AG04450 (cell line): ENCODE results near the gene PUS7. TPM values are rescaled to one million over a fixed set of nuclear protein-coding genes. Genes with fewer than 3 reads are reported as not detected.

ENCODE experiments used
- CTCF ChIA-PET: fragments of 300-600, 350-600 bp; formaldehyde crosslinking; extraction: SDS; loops from one replicate; lab custom pipeline; 2022; ENCODE audit warnings: antibody characterized with exemption, inconsistent platforms; lab: Charles Lee
- POLR2A ChIA-PET: fragments of 350-600 bp; formaldehyde crosslinking; extraction: SDS; loops from one replicate; lab custom pipeline; 2021; ENCODE audit warnings: antibody characterized with exemption, inconsistent platforms; lab: Yijun Ruan, JAX
- DNase-seq: peaks from one replicate; pipeline ENCODE4 v3.0.0-alpha.2; 2011; ENCODE audit warnings: low read depth, low spot score
- H3K27ac ChIP-seq: one replicate; pipeline ENCODE4 v1.5.1; 2012; ENCODE audit warnings: low read depth, low read length, control low read depth
- H3K27me3 ChIP-seq: one replicate; pipeline ENCODE4 v1.6.0; 2012; ENCODE audit warnings: low read length; ENCODE audit not compliant: control insufficient read depth, insufficient read depth
- H3K4me3 ChIP-seq: 2 replicates; pipeline ENCODE4 v1.5.1; 2011; ENCODE audit warnings: mild to moderate bottlenecking, low read depth, low read length, control low read depth
- H3K9me3 ChIP-seq: 2 replicates; pipeline ENCODE4 v1.5.1; 2012; ENCODE audit warnings: low read length; ENCODE audit not compliant: control insufficient read depth, insufficient read depth
- polyA plus RNA-seq: library from polyadenylated mRNA; depleted of rRNA; stranded (reverse); fragments of >200 nt; gene quantifications from 2 replicates; pipeline ENCODE4 v1.2.3, GENCODE V29; 2011
- TF ChIP-seq, protein P1 (sequence below): IDR thresholded peaks from 2 replicates; pipeline ENCODE4 v1.5.1; 2011; ENCODE audit warnings: low read depth, low read length, control low read depth, inconsistent platforms

Gene PUS7
- polyA plus RNA-seq, 1 experiment, result 13.8 TPM

DNA sequence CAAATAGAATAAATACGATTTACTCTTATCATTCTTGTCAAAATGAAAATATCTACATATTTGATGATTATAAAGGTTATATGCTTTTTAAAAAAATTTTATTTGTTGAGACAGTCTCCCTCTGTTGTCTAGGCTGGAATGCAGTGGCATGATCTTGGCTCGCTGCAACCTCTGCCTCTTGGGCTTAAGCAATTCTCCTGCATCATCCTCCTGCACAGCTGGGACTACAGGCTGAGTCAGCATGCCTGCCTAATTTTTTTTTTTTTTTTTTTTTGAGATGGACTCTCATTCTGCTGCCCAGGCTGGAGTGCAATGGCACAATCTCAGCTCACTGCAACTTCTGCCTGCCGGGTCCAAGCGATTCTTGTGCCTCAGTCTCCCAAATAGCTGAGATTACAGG, 48.9 kb downstream of the PUS7 start:
- no peaks in the 10 kb centered on the region for H3K9me3 ChIP-seq
- peak; percentile 65 for DNase-seq
- TF ChIP-seq, protein P1, sequence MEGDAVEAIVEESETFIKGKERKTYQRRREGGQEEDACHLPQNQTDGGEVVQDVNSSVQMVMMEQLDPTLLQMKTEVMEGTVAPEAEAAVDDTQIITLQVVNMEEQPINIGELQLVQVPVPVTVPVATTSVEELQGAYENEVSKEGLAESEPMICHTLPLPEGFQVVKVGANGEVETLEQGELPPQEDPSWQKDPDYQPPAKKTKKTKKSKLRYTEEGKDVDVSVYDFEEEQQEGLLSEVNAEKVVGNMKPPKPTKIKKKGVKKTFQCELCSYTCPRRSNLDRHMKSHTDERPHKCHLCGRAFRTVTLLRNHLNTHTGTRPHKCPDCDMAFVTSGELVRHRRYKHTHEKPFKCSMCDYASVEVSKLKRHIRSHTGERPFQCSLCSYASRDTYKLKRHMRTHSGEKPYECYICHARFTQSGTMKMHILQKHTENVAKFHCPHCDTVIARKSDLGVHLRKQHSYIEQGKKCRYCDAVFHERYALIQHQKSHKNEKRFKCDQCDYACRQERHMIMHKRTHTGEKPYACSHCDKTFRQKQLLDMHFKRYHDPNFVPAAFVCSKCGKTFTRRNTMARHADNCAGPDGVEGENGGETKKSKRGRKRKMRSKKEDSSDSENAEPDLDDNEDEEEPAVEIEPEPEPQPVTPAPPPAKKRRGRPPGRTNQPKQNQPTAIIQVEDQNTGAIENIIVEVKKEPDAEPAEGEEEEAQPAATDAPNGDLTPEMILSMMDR, result no peak
- H3K27me3 ChIP-seq, result no peaks in the 10 kb centered on the region
- H3K4me3 ChIP-seq, result no peak overlapping the region
- ChIA-PET CTCF (no interaction called here), POLR2A (interaction anchor here (0.6 to 0.7 kb wide), 3 partner anchors 8 to 308 kb away, joined by 3 to 4 read pairs (median 4); no protein-coding TSS in a partner anchor)
- H3K27ac ChIP-seq, result no peak overlapping the region

DNA sequence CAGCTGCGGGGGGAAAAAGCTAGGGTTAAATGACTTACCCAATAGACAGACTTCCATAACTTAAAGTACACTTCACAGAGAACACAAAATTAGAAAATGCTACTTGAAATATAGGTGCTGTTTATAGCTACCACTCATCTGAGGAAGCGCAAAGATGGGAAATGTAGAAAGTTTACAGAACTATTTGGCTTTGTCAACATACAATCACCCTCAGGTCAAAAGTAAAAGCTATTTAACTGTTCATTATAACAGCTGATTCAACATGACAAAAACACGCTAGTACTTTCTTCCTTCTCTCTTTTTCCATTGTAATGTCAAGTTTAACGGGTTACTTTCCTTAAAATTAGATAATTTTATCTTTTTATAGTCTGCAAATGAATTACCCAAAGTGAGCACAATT, 51.2 kb downstream of the PUS7 start:
- ChIA-PET POLR2A (no interaction called here), CTCF (interaction anchor here (0.7 to 1.0 kb wide), 2 partner anchors 9 to 330 kb away, joined by 3 read pairs; no protein-coding TSS in a partner anchor)
- no peaks in the 10 kb centered on the region for H3K27me3 ChIP-seq
- no peaks in the 10 kb centered on the region for H3K9me3 ChIP-seq
- TF ChIP-seq, protein P1, result no peak
- H3K4me3 ChIP-seq, result no peak overlapping the region
- no peak overlapping the region for H3K27ac ChIP-seq
- DNase-seq, result no peak

DNA sequence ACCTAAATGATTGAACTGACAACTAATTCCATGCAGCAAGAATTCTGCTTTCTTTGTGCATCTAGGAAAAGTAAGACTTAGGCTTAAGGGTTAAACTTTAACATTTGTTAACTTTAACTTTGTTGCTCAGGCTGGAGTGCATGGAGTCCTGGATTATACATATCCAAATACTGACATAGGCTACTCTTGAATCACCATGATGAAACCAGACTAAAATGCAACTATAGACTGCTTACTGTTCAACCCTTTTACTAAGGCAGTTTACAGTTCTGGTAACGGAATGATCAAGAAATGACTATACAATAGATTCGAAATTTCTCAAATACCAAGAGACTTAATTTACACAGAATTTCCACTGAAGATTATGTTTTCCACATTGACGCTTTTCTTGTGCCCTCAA, 52.0 kb downstream of the PUS7 start:
- ChIA-PET CTCF (no interaction called here), POLR2A (no interaction called here)
- DNase-seq, result no peak
- TF ChIP-seq, protein P1, result no peak
- no peak overlapping the region for H3K27ac ChIP-seq
- H3K27me3 ChIP-seq, result no peaks in the 10 kb centered on the region
- H3K4me3 ChIP-seq, result no peak overlapping the region
- no peaks in the 10 kb centered on the region for H3K9me3 ChIP-seq

DNA sequence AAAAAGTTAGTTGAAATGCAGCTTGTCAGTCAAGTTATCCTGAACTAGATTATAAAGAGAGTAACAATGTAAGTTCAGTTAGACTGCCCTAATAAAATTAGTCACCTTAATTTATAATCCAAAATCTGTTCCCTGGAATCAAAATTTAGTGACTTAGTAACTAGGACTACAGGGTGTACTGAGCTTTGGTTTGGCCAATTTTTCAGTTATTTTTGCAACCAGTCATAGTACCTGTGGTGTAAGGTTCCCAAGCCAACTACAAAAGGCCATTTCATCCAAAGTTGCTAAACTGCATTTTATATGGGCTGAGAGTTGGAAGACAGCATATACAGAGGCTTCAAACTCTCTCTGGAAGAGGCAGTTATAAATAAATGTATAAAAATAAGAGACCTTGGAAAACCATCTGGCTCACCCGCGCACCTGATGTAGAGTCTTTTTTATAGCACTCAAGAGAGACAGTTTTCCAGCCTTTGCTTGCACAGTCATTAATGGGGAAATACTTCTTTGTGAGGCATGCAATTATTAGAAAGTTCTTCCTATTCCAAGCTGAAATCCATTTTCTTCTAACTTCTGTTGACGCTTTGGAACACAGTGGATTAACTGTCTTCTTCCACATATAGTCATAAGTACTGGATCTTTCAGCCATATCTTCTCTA, 59.2 kb downstream of the PUS7 start:
- POLR2A ChIA-PET, result no interaction called here

DNA sequence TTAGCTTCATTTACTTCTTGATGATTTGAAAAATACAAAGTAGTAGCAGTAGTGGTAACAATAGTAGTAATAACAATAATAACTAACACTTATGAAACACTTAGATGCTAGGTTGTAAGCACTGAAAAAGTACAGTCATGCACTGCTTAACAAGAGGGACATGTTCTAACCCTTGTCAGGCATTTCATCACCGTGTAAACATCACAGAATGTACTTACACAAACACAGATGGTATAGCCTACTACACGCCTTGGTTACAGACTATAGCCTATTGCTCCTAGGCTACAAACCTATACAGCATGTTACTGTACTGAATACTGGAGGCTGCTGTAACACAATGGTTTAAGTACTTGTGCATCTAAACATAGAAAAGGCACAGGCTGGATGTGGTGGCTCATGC, 60.6 kb downstream of the PUS7 start:
- H3K27me3 ChIP-seq, result no peaks in the 10 kb centered on the region
- no peaks in the 10 kb centered on the region for H3K9me3 ChIP-seq
- DNase-seq, result no peak
- H3K4me3 ChIP-seq, result no peak overlapping the region
- ChIA-PET POLR2A (no interaction called here), CTCF (interaction anchor here (1.0 kb wide), 1 partner anchor 10 kb away, joined by 3 read pairs; no protein-coding TSS in a partner anchor)
- TF ChIP-seq, protein P1, result no peak
- H3K27ac ChIP-seq, result no peak overlapping the region

More for the DNA sequence above, 59.2 kb downstream of the PUS7 start:
- H3K27ac ChIP-seq, result no peak overlapping the region
- CTCF ChIA-PET, result interaction anchor here (1.0 kb wide), 1 partner anchor 8 kb away, joined by 3 read pairs; no protein-coding TSS in a partner anchor
- H3K9me3 ChIP-seq, result no peaks in the 10 kb centered on the region
- H3K27me3 ChIP-seq, result no peaks in the 10 kb centered on the region
- no peak for DNase-seq
- TF ChIP-seq, protein P1, result no peak
- no peak overlapping the region for H3K4me3 ChIP-seq
